GM12878 (cell line): ENCODE data around the gene CHURC1. TPM values are rescaled to one million over a fixed set of nuclear protein-coding genes. Genes with fewer than 3 reads are reported as not detected.

Experiments used
- ATAC-seq: fragments of 200-7000 bp; cut with Tn5 transposase; 3 replicates; pipeline ENCODE4 v1.9.1; 2020; ENCODE audit warnings: mild to moderate bottlenecking, moderate library complexity
- BruUV-seq: library from RNA; stranded (reverse); fragments of 400-500 nt; replicated peaks from 2 replicates; lab custom pipeline; 2021; lab: Mats Ljungman, UMichigan
- CTCF ChIA-PET: fragments of 300-600 bp; sonication (Branson Sonifier 250); formaldehyde crosslinking; extraction: SDS; loops from one replicate; lab custom pipeline; 2021; ENCODE audit warnings: inconsistent platforms; lab: Yijun Ruan, JAX
- POLR2A ChIA-PET: fragments of 350-600 bp; formaldehyde crosslinking; extraction: SDS; loops from one replicate; lab custom pipeline; 2021; ENCODE audit warnings: inconsistent platforms; lab: Charles Lee
- RAD21 ChIA-PET: fragments of 300-600 bp; sonication (Branson Sonifier 250); formaldehyde crosslinking; loops from one replicate; lab custom pipeline; 2023; ENCODE audit warnings: antibody characterized with exemption; ENCODE audit not compliant: unreplicated experiment; lab: Charles Lee
- SMC1A ChIA-PET: fragments of 300-600 bp; sonication (Branson Sonifier 250); formaldehyde crosslinking; loops from one replicate; lab custom pipeline; 2023; ENCODE audit not compliant: unreplicated experiment, uncharacterized antibody; lab: Charles Lee
- DNase-seq: peaks from one replicate; pipeline ENCODE4 v3.0.0-alpha.2; 2011; ENCODE audit warnings: low read depth, low spot score
- FAIRE-seq: peaks from 3 replicates; lab custom pipeline; 2011; peaks lifted over from hg19 to GRCh38; lab: Jason Lieb, UNC
- H2AFZ ChIP-seq: 2 replicates; pipeline ENCODE4 v1.6.0; 2011; ENCODE audit warnings: low read depth, low read length, control low read depth; ENCODE audit not compliant: control insufficient read depth
- H3K27ac ChIP-seq: 2 replicates; pipeline ENCODE4 v1.5.1; 2011; ENCODE audit warnings: control low read depth; ENCODE audit not compliant: control insufficient read depth, insufficient read depth
- H3K27me3 ChIP-seq, 2 experiments: replicated peaks in 1 of 2; 2 replicates each; pipeline versions ENCODE4 v1.6.0 to v1.6.1; 2011; ENCODE audit warnings: low read length in 1 of 2; ENCODE audit not compliant: control insufficient read depth in 2 of 2, insufficient read depth in 2 of 2
- H3K36me3 ChIP-seq, 2 experiments: 2 replicates each; pipeline ENCODE4 v1.5.1; 2011; ENCODE audit warnings: low read length in 1 of 2; ENCODE audit not compliant: control insufficient read depth in 2 of 2, insufficient read depth in 2 of 2
- H3K4me1 ChIP-seq: 2 replicates; pipeline ENCODE4 v1.6.1; 2011; ENCODE audit warnings: mild to moderate bottlenecking, low read length, moderate library complexity, mixed read lengths; ENCODE audit not compliant: control insufficient read depth, insufficient read depth
- H3K4me2 ChIP-seq: 2 replicates; pipeline ENCODE4 v1.6.0; 2011; ENCODE audit warnings: control low read depth; ENCODE audit not compliant: control insufficient read depth, insufficient read depth
- H3K4me3 ChIP-seq: fragments of 200-600 bp; sonication (generic); 2 replicates; pipeline ENCODE4 v1.5.1; 2016
- H3K79me2 ChIP-seq: 2 replicates; pipeline ENCODE4 v1.6.0; 2011; ENCODE audit warnings: low read length; ENCODE audit not compliant: control insufficient read depth, insufficient read depth
- H3K9ac ChIP-seq: 2 replicates; pipeline ENCODE4 v1.8.0; 2011; ENCODE audit warnings: low read length, control low read depth, mixed read lengths; ENCODE audit not compliant: control insufficient read depth, insufficient read depth
- H3K9me3 ChIP-seq: replicated peaks from 3 replicates; pipeline ENCODE4 v1.5.1; 2011; ENCODE audit warnings: mild to moderate bottlenecking, low read length; ENCODE audit not compliant: control insufficient read depth, insufficient read depth
- H4K20me1 ChIP-seq: 2 replicates; pipeline ENCODE4 v1.6.0; 2011; ENCODE audit not compliant: control insufficient read depth, insufficient read depth
- SPI1 ChIP-seq: IDR thresholded peaks from 2 replicates; pipeline ENCODE4 v1.6.1; 2011; ENCODE audit warnings: low read depth, mild to moderate bottlenecking, low read length, moderate library complexity, borderline replicate concordance; ENCODE audit not compliant: insufficient read depth
- WGBS: methylation state at CpG from one replicate; pipeline ENCODE4 v1.1.6; 2016; ENCODE audit warnings: low lambda C conversion rate; ENCODE audit not compliant: insufficient replicate concordance, insufficient coverage; ENCODE audit errors: missing lambda C conversion rate; 5-methylcytosine and 5-hydroxymethylcytosine counted together
- in situ Hi-C: fragments of 300-500 bp; cut with MboI; formaldehyde crosslinking; loops from 9 replicates; pipeline ENCODE4 v1.14.3; 2018; ENCODE audit warnings: mixed read lengths
- intact Hi-C: fragments of 100-400 bp; cut with micrococcal nuclease; formaldehyde crosslinking; loops from one replicate; pipeline ENCODE4 v1.14.2; 2022; ENCODE audit not compliant: unreplicated experiment
- polyA plus RNA-seq, 11 experiments: library from polyadenylated mRNA; depleted of rRNA in 4 of 11; unstranded in 6 of 11; stranded (reverse) in 5 of 11; fragments of >200 nt; fragmentation: Nextera tagmentation in 4 of 11; fragmentation: Illumina TruSeq in 1 of 11; extraction: Ambion mirVana in 4 of 11; extraction: Trizol in 1 of 11; gene quantifications; 1 replicate in 1 of 11; 2 replicates in 10 of 11; pipeline versions ENCODE4 v1.2.1 to v1.2.3, GENCODE V29; 2011 to 2016; ENCODE audit warnings: inconsistent platforms in 2 of 11, missing spikeins in 2 of 11, low read depth in 1 of 11
- total RNA-seq, 4 experiments: library from RNA; depleted of rRNA in 3 of 4; stranded (reverse); fragments of >200 nt in 3 of 4; fragmentation: Illumina TruSeq in 1 of 4; extraction: Trizol in 1 of 4; gene quantifications; 2 replicates each; pipeline versions ENCODE4 v1.2.1 to v1.2.3, GENCODE V29; 2013 to 2021
- TF ChIP-seq, protein P1 (sequence below): fragments of 450-650 bp; IDR thresholded peaks from 2 replicates; pipeline ENCODE4 v1.6.1; 2017; ENCODE audit warnings: low read depth, mild to moderate bottlenecking, moderate library complexity

The CHURC1 gene
- total and polyA plus RNA-seq, 10 of the 15 experiments (the other 5 are each of a cell fraction or from before 2014, with no cell fraction given) = 41.0 to 421 (median 140) TPM

DNA sequence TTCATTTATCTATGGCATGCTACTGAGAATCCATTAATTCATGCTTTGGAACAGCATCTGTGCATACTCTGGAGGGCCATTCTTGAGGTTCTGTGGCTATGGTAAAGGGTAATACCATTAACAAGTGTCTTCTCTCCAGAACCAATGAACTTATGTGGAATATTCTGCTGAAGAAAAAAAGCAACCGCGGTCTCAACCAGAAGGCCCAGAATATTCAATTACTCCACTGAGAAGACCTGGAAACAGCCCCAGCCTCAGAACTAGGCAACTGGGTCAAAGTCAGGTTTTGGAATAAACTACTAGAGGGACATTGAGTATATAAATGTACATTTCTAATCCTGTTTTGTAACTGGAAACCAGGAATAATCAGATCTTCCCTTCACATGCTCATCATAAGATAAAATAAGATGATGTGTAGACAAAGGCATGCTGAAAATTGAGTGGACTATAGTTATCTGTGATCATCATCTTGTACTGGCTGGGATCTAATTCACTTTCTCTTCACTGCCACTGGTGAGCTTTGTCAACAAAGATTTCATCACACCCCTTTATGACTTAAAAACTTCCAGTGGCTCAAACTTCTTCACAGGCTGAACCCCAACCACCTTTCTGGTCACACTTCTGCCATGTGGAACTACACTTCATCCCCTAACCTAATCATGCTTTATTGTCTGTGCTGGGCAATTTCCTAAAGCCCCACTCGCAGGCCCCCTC, 40.6 kb upstream of the CHURC1 start:
- intact Hi-C loops (no loop called here), in situ Hi-C loops (no loop called here)
- H3K27ac ChIP-seq = no peak overlapping the region
- H3K9ac ChIP-seq = no peak overlapping the region
- ChIA-PET SMC1A (no interaction called here), POLR2A (no interaction called here), CTCF (no interaction called here), RAD21 (no interaction called here)
- H4K20me1 ChIP-seq = no peaks in the 10 kb centered on the region
- ATAC-seq (no peak), FAIRE-seq (no peak), DNase-seq (no peak)
- H3K27me3 ChIP-seq = peaks cover 0 to 9% of the 10 kb centered on the region in 2 experiments; a peak in 3 of 4 replicates
- 21% methylated on average over 3 of the region's 3 CpGs for WGBS
- H3K4me1 ChIP-seq = no peaks in the 10 kb centered on the region
- H3K4me2 ChIP-seq = no peak overlapping the region
- H2AFZ ChIP-seq = no peak overlapping the region
- H3K9me3 ChIP-seq = no peaks in the 10 kb centered on the region
- H3K36me3 ChIP-seq = no peaks in the 10 kb centered on the region
- no peak for TF ChIP-seq SPI1
- no peaks in the 10 kb centered on the region for H3K79me2 ChIP-seq
- BruUV-seq = no TSS peak
- H3K4me3 ChIP-seq = no peak overlapping the region

DNA sequence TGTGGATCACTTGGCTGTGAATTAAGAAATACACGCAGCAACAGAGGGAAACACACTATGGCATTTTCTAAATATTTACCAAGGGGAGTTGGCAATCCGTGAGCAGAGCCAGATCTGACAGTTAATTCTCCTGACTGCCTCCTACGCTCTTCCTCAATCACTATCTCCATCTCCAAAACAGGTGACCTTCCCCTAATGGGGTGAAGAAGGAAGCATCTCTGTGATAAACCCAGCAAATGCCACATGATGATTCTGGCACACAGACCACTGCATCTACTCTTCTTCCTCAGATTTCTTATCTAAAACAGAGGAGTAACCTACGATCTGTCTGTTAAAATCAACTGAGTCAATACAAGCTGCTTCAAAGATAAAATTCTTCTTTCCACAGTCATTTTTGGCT, 38.9 kb upstream of the CHURC1 start:
- Histone ChIP-seq H3K4me1 (no peaks in the 10 kb centered on the region), H3K27ac (no peak overlapping the region), H3K27me3 (peaks cover 7 to 14% of the 10 kb centered on the region in 2 experiments), H3K4me2 (no peak overlapping the region), H4K20me1 (no peaks in the 10 kb centered on the region), H3K4me3 (no peak overlapping the region), H3K36me3 (no peaks in the 10 kb centered on the region), H3K9ac (no peak overlapping the region), H3K9me3 (no peaks in the 10 kb centered on the region), H3K79me2 (no peaks in the 10 kb centered on the region)
- ChIA-PET SMC1A (interaction anchor here (1.0 kb wide), 1 partner anchor 10 kb away, joined by 3 read pairs; no protein-coding TSS in a partner anchor), CTCF (no interaction called here), POLR2A (no interaction called here), RAD21 (no interaction called here)
- BruUV-seq = no TSS peak
- WGBS = 27% methylated on average over 4 of the region's 4 CpGs
- no peak for DNase-seq
- in situ Hi-C loops = loop anchor here (25.0 kb wide), 1 partner anchor 513 kb away; no protein-coding TSS in a partner anchor
- ATAC-seq = no peak
- TF ChIP-seq, protein P1, sequence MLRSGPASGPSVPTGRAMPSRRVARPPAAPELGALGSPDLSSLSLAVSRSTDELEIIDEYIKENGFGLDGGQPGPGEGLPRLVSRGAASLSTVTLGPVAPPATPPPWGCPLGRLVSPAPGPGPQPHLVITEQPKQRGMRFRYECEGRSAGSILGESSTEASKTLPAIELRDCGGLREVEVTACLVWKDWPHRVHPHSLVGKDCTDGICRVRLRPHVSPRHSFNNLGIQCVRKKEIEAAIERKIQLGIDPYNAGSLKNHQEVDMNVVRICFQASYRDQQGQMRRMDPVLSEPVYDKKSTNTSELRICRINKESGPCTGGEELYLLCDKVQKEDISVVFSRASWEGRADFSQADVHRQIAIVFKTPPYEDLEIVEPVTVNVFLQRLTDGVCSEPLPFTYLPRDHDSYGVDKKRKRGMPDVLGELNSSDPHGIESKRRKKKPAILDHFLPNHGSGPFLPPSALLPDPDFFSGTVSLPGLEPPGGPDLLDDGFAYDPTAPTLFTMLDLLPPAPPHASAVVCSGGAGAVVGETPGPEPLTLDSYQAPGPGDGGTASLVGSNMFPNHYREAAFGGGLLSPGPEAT = no peak
- TF ChIP-seq, all 136 proteins: peak for 0
- intact Hi-C loops = no loop called here
- FAIRE-seq = no peak
- no peak overlapping the region for H2AFZ ChIP-seq
